ENCODE results near the gene MAPK9.

- TF ChIP-seq, protein P1, sequence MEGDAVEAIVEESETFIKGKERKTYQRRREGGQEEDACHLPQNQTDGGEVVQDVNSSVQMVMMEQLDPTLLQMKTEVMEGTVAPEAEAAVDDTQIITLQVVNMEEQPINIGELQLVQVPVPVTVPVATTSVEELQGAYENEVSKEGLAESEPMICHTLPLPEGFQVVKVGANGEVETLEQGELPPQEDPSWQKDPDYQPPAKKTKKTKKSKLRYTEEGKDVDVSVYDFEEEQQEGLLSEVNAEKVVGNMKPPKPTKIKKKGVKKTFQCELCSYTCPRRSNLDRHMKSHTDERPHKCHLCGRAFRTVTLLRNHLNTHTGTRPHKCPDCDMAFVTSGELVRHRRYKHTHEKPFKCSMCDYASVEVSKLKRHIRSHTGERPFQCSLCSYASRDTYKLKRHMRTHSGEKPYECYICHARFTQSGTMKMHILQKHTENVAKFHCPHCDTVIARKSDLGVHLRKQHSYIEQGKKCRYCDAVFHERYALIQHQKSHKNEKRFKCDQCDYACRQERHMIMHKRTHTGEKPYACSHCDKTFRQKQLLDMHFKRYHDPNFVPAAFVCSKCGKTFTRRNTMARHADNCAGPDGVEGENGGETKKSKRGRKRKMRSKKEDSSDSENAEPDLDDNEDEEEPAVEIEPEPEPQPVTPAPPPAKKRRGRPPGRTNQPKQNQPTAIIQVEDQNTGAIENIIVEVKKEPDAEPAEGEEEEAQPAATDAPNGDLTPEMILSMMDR (IDR thresholded peaks at IDR 0.05; ENCODE audit: low read depth, low read length, poor library complexity, severe bottlenecking): peak; percentile 84
- no peak for TF ChIP-seq EZH2phosphoT487 (IDR thresholded peaks at IDR 0.05; ENCODE audit: borderline replicate concordance, low read length)
These were observed 36.6 kb upstream of the MAPK9 start for GRCh38 chr5:180328296-180329137.

Measured in DOHH2 (cell line).